ENCODE measurements around the gene MSLN. TPM values are rescaled to one million over a fixed set of nuclear protein-coding genes. Genes with fewer than 3 reads are reported as not detected.

The MSLN gene
- total and polyA plus RNA-seq, 9 of the 15 experiments (the other 6 are each of a cell fraction or from before 2014, with no cell fraction given), result not detected

- TF ChIP-seq E4F1 (CRISPR knock-in tag; IDR thresholded peaks at IDR 0.05; ENCODE audit: borderline replicate concordance) (no peak), RBM39 (optimal IDR thresholded peaks at IDR 0.05; ENCODE audit: low read depth, low read length) (no peak), ZNF655 (CRISPR knock-in tag; IDR thresholded peaks at IDR 0.05) (no peak), E2F8 (IDR thresholded peaks at IDR 0.05; ENCODE audit: low read depth, partially characterized antibody) (peak; percentile 20), ZNF24 (IDR thresholded peaks at IDR 0.05) (no peak), KHSRP (IDR thresholded peaks at IDR 0.05) (no peak), SMAD3 (CRISPR knock-in tag; conservative IDR thresholded peaks at IDR 0.05) (no peak), RAD51 (IDR thresholded peaks at IDR 0.05; ENCODE audit: borderline replicate concordance, low read depth) (no peak), POLR2B (IDR thresholded peaks at IDR 0.05; ENCODE audit: low read depth, partially characterized antibody) (peak; percentile 68), MAFG (tag; conservative IDR thresholded peaks at IDR 0.05) (no peak), RAD21 (CRISPR knock-in tag; conservative IDR thresholded peaks at IDR 0.05 in 1 of 2, IDR thresholded peaks at IDR 0.05 in 1 of 2) (0 out of 4 replicates have a peak, but pooled peaks of 1 of the 2 experiments have one; percentile 8), HMG20A (CRISPR knock-in tag; conservative IDR thresholded peaks at IDR 0.05) (no peak), GTF2F1 (IDR thresholded peaks at IDR 0.05; ENCODE audit: low read depth, low read length) (no peak), TAF1 (IDR thresholded peaks at IDR 0.05; ENCODE audit: control insufficient read depth, extremely low read depth, insufficient read depth, low read length, severe bottlenecking) (peak; percentile 14), ZNF830 (CRISPR knock-in tag; IDR thresholded peaks at IDR 0.05) (peak; percentile 92; the same call in 1 of the 2 replicates), BHLHE40 (IDR thresholded peaks at IDR 0.05; ENCODE audit: low read length) (peak; percentile 81; the same call in 1 of the 2 replicates), SP1 (CRISPR knock-in tag; IDR thresholded peaks at IDR 0.05) (peak; percentile 61; the same call in 1 of the 2 replicates), HDGF (IDR thresholded peaks at IDR 0.05) (no peak), ZNF395 (CRISPR knock-in tag; IDR thresholded peaks at IDR 0.05) (peak; percentile 55; the same call in 1 of the 2 replicates), ZBTB8A (IDR thresholded peaks at IDR 0.05; ENCODE audit: partially characterized antibody) (no peak)
These were observed 40.0 kb upstream of the MSLN start (continued) for GRCh38 chr16:720447-720989.
